Caki2 (cell line): ENCODE measurements around the gene ROR1. TPM values are rescaled to one million over a fixed set of nuclear protein-coding genes. Genes with fewer than 3 reads are reported as not detected.

Experiments used
- DNase-seq: peaks from one replicate; pipeline ENCODE4 v3.0.0-alpha.2; 2015; ENCODE audit warnings: low read depth
- in situ Hi-C: cut with HindIII; loops from 2 replicates; pipeline ENCODE4 v1.10.0; 2016; ENCODE audit warnings: low sequenced_read_pairs, low pct_unique_long_range_greater_than_20kb, mixed read lengths
- total RNA-seq: library from RNA; depleted of rRNA; stranded (reverse); fragments of >200 nt; shearing (Covaris generic); gene quantifications from 2 replicates; pipeline ENCODE4 v1.2.3, GENCODE V29; 2014; ENCODE audit warnings: low replicate concordance

ROR1 gene
- total RNA-seq, 1 experiment from 2014 or later = 3.4 TPM

DNA sequence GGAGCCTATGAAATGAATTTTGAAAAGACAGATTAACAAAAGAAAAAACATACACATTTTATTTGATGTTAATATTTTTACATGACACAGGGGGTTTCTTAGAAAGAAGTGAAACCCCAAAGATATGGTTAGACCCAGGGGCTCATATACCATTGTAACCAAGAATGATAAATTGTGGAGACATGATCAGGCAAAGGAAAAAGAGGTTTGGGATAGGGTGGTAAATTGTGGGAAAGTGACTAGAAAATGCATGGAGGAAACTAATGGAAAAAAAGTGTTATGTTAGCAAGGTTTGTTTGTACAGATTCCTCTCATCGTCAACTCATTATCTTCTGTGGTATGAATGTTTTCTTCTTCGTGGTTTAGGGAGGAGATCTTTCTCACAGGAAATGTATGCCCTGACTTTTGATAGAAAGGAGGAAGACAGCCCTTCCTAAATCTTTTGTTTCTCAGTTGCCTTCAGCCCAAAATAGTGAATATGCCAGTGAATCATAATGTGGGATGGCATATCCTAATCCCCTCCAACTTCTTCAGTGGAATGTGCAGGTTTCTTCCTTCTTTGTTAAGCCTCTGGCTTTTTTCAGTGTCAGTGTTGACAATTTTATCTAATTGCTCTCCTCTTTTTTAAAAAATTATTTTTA is 289.2 kb downstream of the ROR1 start:
- in situ Hi-C loops = no loop called here
- no peak for DNase-seq

DNA sequence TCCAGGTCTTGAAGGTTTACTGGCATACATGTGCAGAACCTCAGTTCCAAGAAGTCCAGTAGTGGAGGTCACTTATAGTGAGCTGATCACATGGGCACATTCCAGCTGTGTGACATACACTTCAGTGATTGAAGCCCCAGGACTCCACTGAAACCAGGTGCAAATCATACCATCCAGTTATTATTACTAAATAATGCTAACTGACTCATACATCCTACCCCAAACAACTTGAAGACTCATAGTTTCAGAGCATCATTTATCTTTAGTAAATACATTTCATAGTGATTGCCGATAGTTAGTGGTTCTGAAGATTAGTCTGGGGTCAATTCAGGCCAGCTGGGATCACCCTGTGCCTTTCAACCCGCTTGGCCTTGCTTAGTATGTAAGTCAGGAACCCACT is 291.8 kb downstream of the ROR1 start:
- in situ Hi-C loops = no loop called here
- no peak for DNase-seq

- in situ Hi-C loops = no loop called here
- no peak for DNase-seq
Observed at GRCh38 chr1:64072089-64072793, 298.4 kb downstream of the ROR1 start.

- in situ Hi-C loops = no loop called here
- DNase-seq = peak; percentile 75
Observed at GRCh38 chr1:64073705-64074104, 299.9 kb downstream of the ROR1 start.

DNA sequence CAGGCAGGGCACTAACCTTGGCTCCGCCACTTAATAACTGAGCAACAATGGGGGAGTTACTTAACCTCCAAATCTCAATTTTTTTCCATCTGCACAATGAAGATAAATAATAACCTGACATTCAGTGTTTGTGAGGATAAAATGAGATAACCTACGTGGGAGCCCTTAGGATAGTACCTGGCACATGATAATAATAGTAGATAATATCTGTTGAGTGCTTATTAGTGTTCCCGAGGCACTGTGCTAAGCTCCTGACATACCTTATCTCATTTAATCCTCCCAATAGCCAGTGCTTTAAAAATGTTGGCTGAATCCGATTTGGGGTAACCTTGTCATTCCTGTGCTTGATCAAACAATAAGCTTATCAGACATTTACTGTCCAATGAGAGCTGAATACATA is 300.9 kb downstream of the ROR1 start:
- in situ Hi-C loops = no loop called here
- no peak for DNase-seq

GRCh38 chr1:64077281-64077940 is 303.6 kb downstream of the ROR1 start:
- in situ Hi-C loops = no loop called here
- no peak for DNase-seq

GRCh38 chr1:64080941-64081562 is 307.2 kb downstream of the ROR1 start:
- in situ Hi-C loops = no loop called here
- DNase-seq = peak; percentile 44

GRCh38 chr1:64082459-64082858 is 308.6 kb downstream of the ROR1 start:
- in situ Hi-C loops = no loop called here
- DNase-seq = no peak

DNA sequence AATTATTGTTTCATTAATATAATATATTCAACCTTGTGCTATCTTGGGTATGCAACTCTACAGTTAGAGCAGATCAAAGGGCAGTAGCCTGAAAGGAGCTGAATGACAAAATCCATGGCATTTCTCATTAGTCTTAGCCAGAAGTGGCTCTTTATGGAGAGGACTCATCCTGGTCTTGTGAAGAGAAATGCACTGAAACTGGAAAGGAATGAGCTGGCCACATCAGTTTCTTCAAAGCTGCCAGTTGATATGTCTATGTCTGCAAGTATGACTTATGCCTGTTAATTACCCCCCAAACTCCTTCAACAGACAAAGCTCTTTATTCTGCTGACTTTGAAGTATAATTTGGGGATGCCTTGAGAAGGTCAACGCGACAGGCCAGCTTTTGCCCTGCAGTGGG is 310.6 kb downstream of the ROR1 start:
- in situ Hi-C loops = no loop called here
- DNase-seq = no peak

DNA sequence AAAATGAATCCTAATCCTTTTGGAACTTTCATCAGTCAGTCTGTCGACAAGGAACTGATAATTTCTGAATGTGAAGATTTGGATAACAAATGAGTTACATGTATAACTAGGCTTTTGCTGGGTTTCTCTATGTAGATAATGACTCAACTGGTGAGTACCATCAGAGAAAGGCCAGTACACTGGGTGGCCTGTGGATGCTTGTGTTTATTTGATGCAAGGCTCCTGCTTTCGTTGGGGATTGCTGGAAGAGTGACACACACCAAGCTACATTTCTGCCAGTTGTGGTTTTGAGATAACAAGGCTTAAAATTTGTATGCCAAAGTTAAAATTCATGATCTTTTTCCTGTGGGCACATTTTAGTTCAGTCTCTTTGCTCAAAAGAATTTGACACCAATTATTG is 314.0 kb downstream of the ROR1 start:
- no peak for DNase-seq
- in situ Hi-C loops = no loop called here

DNA sequence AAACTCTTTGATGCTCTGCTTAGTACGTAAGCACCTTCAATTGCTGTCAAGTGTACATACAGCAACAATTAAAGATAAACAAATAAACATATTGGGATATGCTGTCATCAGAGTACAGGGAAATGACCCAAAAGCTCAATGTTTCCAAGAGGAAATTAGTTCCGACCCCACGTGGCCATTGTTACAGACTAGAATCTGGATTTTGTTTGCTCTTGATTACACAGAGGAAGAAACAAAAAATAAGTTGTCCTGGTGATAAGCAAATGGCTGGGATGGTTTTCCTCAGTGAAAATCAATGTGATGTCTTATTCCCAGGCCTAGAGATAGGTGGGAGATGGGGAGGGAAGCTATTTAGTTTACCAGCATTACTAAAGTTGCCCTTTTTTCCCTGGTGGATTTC is 316.6 kb downstream of the ROR1 start:
- in situ Hi-C loops = no loop called here
- no peak for DNase-seq

GRCh38 chr1:64092851-64093371 is 319.1 kb downstream of the ROR1 start:
- in situ Hi-C loops = no loop called here
- no peak for DNase-seq

GRCh38 chr1:64093941-64094340 is 320.1 kb downstream of the ROR1 start:
- in situ Hi-C loops = no loop called here
- DNase-seq = no peak

- in situ Hi-C loops = no loop called here
- no peak for DNase-seq
Observed at GRCh38 chr1:64095832-64096231, 322.0 kb downstream of the ROR1 start.

GRCh38 chr1:64097859-64098258 is 324.0 kb downstream of the ROR1 start:
- in situ Hi-C loops = no loop called here
- no peak for DNase-seq

DNA sequence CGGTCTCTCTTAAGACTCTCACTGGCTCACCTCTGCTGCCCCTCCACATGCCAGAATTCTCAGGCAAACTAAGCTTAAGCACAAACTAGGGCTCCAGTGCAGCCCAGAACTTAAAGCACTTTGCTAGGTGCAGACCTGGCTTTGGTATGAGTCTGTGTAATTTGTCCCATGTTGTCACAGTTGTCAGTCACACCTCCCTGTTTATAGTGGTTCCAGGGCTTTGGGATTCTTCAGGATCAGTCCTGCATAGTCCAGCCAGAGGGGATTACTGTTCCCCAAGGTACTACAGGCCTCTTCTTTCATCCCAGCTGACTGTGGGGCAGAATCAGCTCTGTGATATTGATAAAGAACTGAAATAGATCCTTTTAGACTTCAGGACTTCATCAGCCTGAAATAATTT is 324.6 kb downstream of the ROR1 start:
- in situ Hi-C loops = no loop called here
- no peak for DNase-seq

DNA sequence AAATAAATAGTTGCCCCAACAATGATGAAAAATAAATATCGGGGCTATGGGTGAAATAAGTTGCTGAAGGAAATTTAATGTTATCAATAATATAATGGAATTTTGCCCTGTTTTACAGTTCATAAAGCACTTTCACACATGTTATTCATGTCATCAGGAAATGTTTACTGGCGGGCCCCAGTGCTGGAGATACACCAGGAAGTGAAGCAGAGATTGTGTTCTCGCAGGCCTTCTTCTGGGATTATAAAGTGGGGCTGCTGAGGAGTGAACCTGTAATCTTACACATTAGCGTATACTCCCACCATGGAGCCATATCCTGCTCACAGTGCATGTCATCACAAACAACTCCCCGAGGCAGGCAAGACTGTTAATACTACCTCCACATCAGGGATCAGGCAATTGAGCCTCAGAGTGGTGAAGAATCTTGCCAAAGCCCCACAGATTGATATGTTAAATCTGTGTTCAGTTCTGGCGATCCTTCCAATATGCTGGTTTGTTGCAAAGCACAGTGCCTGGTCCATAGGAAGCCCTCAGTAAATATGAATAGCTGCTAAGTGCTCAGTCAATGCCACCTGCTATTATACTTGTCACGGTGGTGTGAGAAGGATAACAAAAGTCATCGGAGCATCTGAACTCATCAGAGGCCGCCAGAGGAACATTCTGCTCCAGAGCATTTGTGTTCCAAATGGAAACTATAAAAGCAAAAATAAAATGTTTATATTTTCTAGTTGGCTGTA is 325.2 kb downstream of the ROR1 start:
- DNase-seq = no peak
- in situ Hi-C loops = no loop called here

DNA sequence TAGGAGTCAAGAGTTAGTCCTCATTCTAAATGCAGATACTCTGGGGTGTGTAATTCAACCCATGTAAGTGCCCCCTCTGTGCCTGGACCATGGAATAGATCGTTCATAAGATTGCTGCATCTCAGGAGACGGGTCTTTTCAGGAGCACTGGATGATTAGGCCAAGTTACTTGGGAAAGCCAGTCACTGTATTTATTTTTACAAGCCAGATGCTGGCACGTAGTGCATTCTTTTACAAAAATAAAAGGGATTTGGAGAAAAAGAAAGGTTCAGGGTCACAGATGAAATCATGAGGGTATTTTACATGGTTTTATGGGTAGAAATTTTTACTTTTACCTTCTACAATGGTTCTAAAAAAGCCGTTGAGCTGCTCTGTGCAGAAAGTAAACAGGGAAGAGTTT is 327.0 kb downstream of the ROR1 start:
- in situ Hi-C loops = no loop called here
- no peak for DNase-seq
